Measurements from ENCODE around the gene NPHS1. TPM values are rescaled to one million over a fixed set of nuclear protein-coding genes. Genes with fewer than 3 reads are reported as not detected.
A peak's percentile ranks its signal among the peaks of the same experiment; 100 is the strongest.

NPHS1 gene
- total and polyA plus RNA-seq, 5 donors from 2014 or later = not detected

DNA sequence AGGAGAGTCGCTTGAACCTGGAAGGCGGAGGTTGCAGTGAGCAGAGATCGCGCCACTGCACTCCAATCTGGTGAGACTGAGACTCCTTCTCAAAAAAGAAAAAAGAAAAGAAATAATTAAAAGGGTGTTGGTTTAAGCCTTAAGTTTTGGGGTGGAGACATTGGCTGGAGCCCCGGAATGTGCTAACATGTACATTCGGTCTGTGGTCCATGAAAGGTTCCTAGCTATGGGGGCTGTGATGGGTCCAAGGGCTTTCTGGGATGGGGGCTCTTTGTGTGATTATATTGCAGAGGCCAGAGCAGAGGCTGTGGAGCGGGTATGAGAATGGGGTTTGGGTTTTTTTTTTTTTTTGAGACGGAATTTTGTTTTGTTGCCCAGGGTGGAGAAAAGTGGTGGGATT lies 33.6 kb upstream of the NPHS1 start:
- no peak overlapping the region for H3K27ac ChIP-seq (ENCODE audit: insufficient read depth, low read length, poor library complexity, severe bottlenecking)
- H3K4me3 Mint-ChIP-seq = no peak overlapping the region
- H3K4me1 Mint-ChIP-seq = peaks cover 5 to 9% (median 7%) of the 10 kb centered on the region in 4 donors
- no peaks in the 10 kb centered on the region for H3K9me3 ChIP-seq (ENCODE audit: control insufficient read depth in 2 of 2, low read length in 2 of 2)
- H3K4me3 ChIP-seq (ENCODE audit: low read depth, low read length) = no peak overlapping the region
- ATAC-seq (ENCODE audit: low read depth in 2 of 2) = no peak
- peaks cover 4% of the 10 kb centered on the region for H3K27me3 Mint-ChIP-seq
- peaks cover 31% of the 10 kb centered on the region for H3K36me3 ChIP-seq (ENCODE audit: control insufficient read depth, insufficient read depth, low read length)
- no peaks in the 10 kb centered on the region for H3K27me3 ChIP-seq (ENCODE audit: control insufficient read depth, insufficient read depth, low read length)
- peaks cover 26% of the 10 kb centered on the region for H3K36me3 Mint-ChIP-seq
- H3K27ac Mint-ChIP-seq = no peak overlapping the region
- DNase-seq = no peak
- H3K4me1 ChIP-seq (ENCODE audit: control insufficient read depth, insufficient read depth, low read length, poor library complexity, severe bottlenecking) = peaks cover 4% of the 10 kb centered on the region
- H3K9me3 Mint-ChIP-seq = no peaks in the 10 kb centered on the region

DNA sequence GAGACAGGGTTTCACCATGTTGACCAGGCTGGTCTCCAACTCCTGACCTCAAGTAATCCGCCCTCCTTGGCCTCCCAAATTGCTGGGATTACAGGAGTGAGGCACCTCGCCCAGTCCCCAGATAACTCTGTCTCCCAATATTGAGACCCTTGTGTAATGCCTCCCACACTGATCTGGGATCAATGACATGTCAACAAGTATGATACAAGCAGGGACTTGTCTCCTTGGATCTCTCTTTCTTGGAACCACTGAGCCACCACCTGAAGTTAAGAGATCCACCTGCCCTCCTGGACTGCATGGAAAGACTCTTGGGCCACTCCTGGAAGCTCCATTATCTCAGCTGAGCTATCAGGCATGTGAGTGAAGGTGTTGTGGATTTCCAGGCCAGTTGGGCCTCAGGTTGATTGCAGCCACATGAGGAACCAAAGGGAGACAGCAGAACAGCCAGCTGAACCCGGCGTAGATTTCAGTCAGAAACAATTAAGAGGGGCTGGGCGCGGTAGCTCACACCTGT lies 33.0 kb upstream of the NPHS1 start:
- no peak for DNase-seq
- H3K9me3 Mint-ChIP-seq = no peaks in the 10 kb centered on the region
- H3K4me3 Mint-ChIP-seq = no peak overlapping the region
- H3K27ac Mint-ChIP-seq = peak overlapping the region; percentile 20 to 85 (median 38)
- H3K27me3 Mint-ChIP-seq = peaks cover 5% of the 10 kb centered on the region
- no peak for ATAC-seq (ENCODE audit: low read depth in 2 of 2)
- peaks cover 24% of the 10 kb centered on the region for H3K36me3 Mint-ChIP-seq
- H3K27ac ChIP-seq (ENCODE audit: insufficient read depth, low read length, poor library complexity, severe bottlenecking) = no peak overlapping the region
- no peak overlapping the region for H3K4me3 ChIP-seq (ENCODE audit: low read depth, low read length)
- H3K4me1 ChIP-seq (ENCODE audit: control insufficient read depth, insufficient read depth, low read length, poor library complexity, severe bottlenecking) = peaks cover 4% of the 10 kb centered on the region
- peaks cover 2% of the 10 kb centered on the region for H3K27me3 ChIP-seq (ENCODE audit: control insufficient read depth, insufficient read depth, low read length)
- H3K9me3 ChIP-seq (ENCODE audit: control insufficient read depth in 2 of 2, low read length in 2 of 2) = no peaks in the 10 kb centered on the region
- peaks cover 25% of the 10 kb centered on the region for H3K36me3 ChIP-seq (ENCODE audit: control insufficient read depth, insufficient read depth, low read length)
- H3K4me1 Mint-ChIP-seq = peaks cover 4 to 9% (median 7%) of the 10 kb centered on the region in 4 donors

DNA sequence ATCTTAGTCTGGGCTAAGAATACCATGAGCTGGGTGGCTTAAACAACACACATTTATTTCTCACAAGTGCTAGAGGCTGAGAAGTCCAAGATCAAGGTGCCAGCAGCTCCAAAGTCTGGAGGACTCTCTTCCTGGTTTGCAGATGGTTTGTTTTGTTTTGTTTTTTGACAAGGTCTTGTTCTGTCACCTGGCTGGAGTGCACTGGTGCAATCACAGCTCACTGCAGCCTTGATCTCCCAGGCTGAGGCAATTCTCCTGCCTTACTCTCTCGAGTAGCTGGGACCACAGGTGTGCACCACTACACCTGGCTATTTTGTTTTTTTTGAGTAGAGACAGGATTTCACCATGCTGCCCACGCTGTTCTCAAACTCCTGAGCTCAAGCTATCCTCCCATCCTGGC lies 31.6 kb upstream of the NPHS1 start:
- H3K4me3 Mint-ChIP-seq = no peak overlapping the region

DNA sequence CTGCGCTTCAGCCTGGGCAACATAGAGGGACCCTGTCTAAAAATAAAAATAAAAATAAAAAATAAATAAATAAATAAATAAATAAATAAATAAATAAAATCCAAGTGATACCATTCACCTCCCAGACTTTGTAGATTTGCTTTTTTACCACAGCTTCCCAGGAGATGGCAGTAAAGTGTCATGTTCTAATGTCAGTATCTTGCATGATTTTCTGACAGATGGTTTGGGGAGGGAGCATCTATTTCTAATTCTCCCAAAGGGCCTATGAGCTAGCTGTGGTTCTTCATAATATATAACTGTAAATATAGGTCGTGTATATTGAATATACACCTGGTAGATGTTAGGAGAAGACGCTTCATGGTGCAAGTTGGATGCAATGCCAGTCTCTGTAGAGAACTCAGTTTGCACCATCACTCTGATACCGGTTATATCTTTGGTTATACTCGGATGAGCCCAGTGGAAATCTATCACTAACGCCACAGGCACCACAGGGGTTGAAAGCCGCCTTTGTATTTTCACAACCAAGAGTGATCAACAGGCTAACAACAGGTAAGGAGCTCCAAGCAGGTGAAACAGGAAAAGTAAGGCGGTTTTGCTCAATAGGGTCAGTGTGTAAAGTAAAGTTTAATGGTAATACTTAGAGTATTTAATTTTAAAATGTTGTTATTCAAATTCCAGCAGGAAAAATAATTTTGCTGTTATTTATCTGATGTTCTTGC lies 30.0 kb upstream of the NPHS1 start:
- Mint-ChIP-seq H3K27me3 (peaks cover 29% of the 10 kb centered on the region), H3K4me3 (no peak overlapping the region), H3K4me1 (peaks cover 3 to 10% (median 5%) of the 10 kb centered on the region in 4 donors), H3K9me3 (no peaks in the 10 kb centered on the region), H3K36me3 (peaks cover 7% of the 10 kb centered on the region), H3K27ac (no peak overlapping the region)
- no peak overlapping the region for H3K27ac ChIP-seq (ENCODE audit: insufficient read depth, low read length, poor library complexity, severe bottlenecking)
- no peaks in the 10 kb centered on the region for H3K9me3 ChIP-seq (ENCODE audit: control insufficient read depth in 2 of 2, low read length in 2 of 2)
- H3K36me3 ChIP-seq (ENCODE audit: control insufficient read depth, insufficient read depth, low read length) = no peaks in the 10 kb centered on the region
- H3K4me3 ChIP-seq (ENCODE audit: low read depth, low read length) = no peak overlapping the region
- DNase-seq = peak; percentile 33 to 80 (median 79)
- H3K27me3 ChIP-seq (ENCODE audit: control insufficient read depth, insufficient read depth, low read length) = peaks cover 5% of the 10 kb centered on the region
- ATAC-seq (ENCODE audit: low read depth in 2 of 2) = peak; percentile 53 to 59
- peaks cover 8% of the 10 kb centered on the region for H3K4me1 ChIP-seq (ENCODE audit: control insufficient read depth, insufficient read depth, low read length, poor library complexity, severe bottlenecking)

More for the DNA sequence above, 31.6 kb upstream of the NPHS1 start:
- Histone ChIP-seq H3K36me3 (ENCODE audit: control insufficient read depth, insufficient read depth, low read length) (peaks cover 11% of the 10 kb centered on the region), H3K4me3 (ENCODE audit: low read depth, low read length) (no peak overlapping the region), H3K27ac (ENCODE audit: insufficient read depth, low read length, poor library complexity, severe bottlenecking) (no peak overlapping the region), H3K4me1 (ENCODE audit: control insufficient read depth, insufficient read depth, low read length, poor library complexity, severe bottlenecking) (peaks cover 8% of the 10 kb centered on the region), H3K9me3 (ENCODE audit: control insufficient read depth in 2 of 2, low read length in 2 of 2) (no peaks in the 10 kb centered on the region), H3K27me3 (ENCODE audit: control insufficient read depth, insufficient read depth, low read length) (peaks cover 5% of the 10 kb centered on the region)
- Mint-ChIP-seq H3K36me3 (peaks cover 16% of the 10 kb centered on the region), H3K9me3 (no peaks in the 10 kb centered on the region), H3K27me3 (peaks cover 16% of the 10 kb centered on the region), H3K4me1 (peaks cover 3 to 10% (median 5%) of the 10 kb centered on the region in 4 donors), H3K27ac (no peak overlapping the region)
- no peak for ATAC-seq (ENCODE audit: low read depth in 2 of 2)
- no peak for DNase-seq

DNA sequence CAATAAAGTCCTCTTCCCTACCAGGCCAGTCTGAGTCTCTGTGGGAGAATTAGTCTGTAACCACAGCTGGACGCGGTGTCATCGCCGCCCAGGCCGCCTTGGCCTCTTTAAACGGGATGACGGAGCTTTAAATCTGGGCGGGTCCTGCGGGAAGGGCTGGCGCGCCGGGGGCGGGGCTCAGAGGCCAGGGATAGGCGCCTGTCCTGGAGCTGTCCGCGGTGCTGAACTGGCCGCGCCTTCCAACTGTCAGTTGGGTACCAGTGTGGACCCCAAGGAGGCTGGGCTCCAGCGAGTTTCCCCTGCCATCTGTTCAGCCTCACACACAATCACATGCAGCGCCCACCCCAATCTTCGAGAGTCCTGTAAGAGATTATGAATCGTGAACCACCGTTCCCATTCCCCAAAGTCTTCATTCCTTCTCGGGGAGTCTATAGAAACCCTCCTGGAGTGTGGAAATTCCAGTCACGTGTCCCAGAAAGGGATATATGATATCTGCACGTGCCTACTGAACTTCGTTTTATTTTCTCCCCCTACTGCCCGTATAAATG lies 27.5 kb upstream of the NPHS1 start:
- H3K9me3 Mint-ChIP-seq = peaks cover 0 to under 1% (median 0%) of the 10 kb centered on the region in 7 donors
- no peak overlapping the region for H3K4me3 ChIP-seq (ENCODE audit: low read depth, low read length)
- H3K4me1 Mint-ChIP-seq = peaks cover 2 to 10% (median 5%) of the 10 kb centered on the region in 4 donors
- no peak overlapping the region for H3K27ac Mint-ChIP-seq
- DNase-seq (peak; percentile 58 to 77 (median 58)), ATAC-seq (ENCODE audit: low read depth in 2 of 2) (peak in 1 of 2 donors; percentile 55)
- H3K36me3 ChIP-seq (ENCODE audit: control insufficient read depth, insufficient read depth, low read length) = no peaks in the 10 kb centered on the region
- H3K9me3 ChIP-seq (ENCODE audit: control insufficient read depth in 2 of 2, low read length in 2 of 2) = no peaks in the 10 kb centered on the region
- H3K36me3 Mint-ChIP-seq = no peaks in the 10 kb centered on the region
- H3K4me3 Mint-ChIP-seq = no peak overlapping the region
- no peak overlapping the region for H3K27ac ChIP-seq (ENCODE audit: insufficient read depth, low read length, poor library complexity, severe bottlenecking)
- H3K27me3 ChIP-seq (ENCODE audit: control insufficient read depth, insufficient read depth, low read length) = peaks cover 5% of the 10 kb centered on the region
- H3K4me1 ChIP-seq (ENCODE audit: control insufficient read depth, insufficient read depth, low read length, poor library complexity, severe bottlenecking) = peaks cover 8% of the 10 kb centered on the region
- peaks cover 39% of the 10 kb centered on the region for H3K27me3 Mint-ChIP-seq

DNA sequence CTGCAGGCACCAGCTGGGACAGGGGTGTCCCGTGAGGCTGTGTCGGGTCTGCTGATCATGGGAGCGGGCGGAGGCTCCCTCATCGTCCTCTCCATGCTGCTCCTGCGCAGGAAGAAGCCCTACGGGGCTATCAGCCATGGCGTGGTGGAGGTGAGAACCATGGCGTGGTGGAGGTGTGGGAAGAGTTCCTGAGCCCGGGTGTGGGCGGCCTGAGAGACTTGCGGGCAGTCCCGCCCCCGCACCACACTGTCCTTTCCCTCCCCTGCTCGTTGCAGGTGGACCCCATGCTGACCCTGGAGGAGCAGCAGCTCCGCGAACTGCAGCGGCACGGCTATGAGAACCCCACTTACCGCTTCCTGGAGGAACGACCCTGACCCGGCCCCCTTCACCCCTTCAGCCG lies 26.8 kb upstream of the NPHS1 start:
- H3K36me3 ChIP-seq (ENCODE audit: control insufficient read depth, insufficient read depth, low read length) = no peaks in the 10 kb centered on the region
- no peaks in the 10 kb centered on the region for H3K36me3 Mint-ChIP-seq
- peaks cover 42% of the 10 kb centered on the region for H3K27me3 Mint-ChIP-seq
- DNase-seq (no peak), ATAC-seq (ENCODE audit: low read depth in 2 of 2) (no peak)
- H3K27ac ChIP-seq (ENCODE audit: insufficient read depth, low read length, poor library complexity, severe bottlenecking) = no peak overlapping the region
- H3K27me3 ChIP-seq (ENCODE audit: control insufficient read depth, insufficient read depth, low read length) = peaks cover 5% of the 10 kb centered on the region
- no peak overlapping the region for H3K4me3 Mint-ChIP-seq
- H3K27ac Mint-ChIP-seq = no peak overlapping the region
- H3K4me1 Mint-ChIP-seq = peaks cover 2 to 8% (median 5%) of the 10 kb centered on the region in 4 donors
- H3K9me3 ChIP-seq (ENCODE audit: control insufficient read depth in 2 of 2, low read length in 2 of 2) = no peaks in the 10 kb centered on the region
- peaks cover 8% of the 10 kb centered on the region for H3K4me1 ChIP-seq (ENCODE audit: control insufficient read depth, insufficient read depth, low read length, poor library complexity, severe bottlenecking)
- no peak overlapping the region for H3K4me3 ChIP-seq (ENCODE audit: low read depth, low read length)
- peaks cover 0 to 1% (median 0%) of the 10 kb centered on the region in 7 donors for H3K9me3 Mint-ChIP-seq

DNA sequence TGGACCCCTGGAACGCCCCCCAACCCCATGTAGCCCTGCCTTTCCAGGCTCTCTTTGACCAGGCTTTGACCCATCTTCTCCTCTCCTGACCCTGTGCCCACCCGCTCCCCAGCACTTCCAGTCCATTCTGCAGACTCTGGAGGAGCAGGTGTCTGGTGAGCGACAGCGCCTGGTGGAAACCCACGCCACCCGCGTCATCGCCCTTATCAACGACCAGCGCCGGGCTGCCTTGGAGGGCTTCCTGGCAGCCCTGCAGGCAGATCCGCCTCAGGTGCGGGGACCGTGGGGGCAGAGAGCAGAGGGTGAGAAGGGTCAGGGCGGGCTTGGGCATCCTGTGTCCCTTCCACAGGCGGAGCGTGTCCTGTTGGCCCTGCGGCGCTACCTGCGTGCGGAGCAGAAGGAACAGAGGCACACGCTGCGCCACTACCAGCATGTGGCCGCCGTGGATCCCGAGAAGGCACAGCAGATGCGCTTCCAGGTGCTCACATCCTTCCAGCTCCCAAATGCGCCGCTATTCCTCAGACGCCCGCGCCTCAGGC lies 22.2 kb upstream of the NPHS1 start:
- Mint-ChIP-seq H3K36me3 (no peaks in the 10 kb centered on the region), H3K27ac (no peak overlapping the region), H3K27me3 (peaks cover 39% of the 10 kb centered on the region), H3K9me3 (peaks cover 0 to 1% (median 0%) of the 10 kb centered on the region in 7 donors), H3K4me1 (peaks cover 0 to 10% (median 7%) of the 10 kb centered on the region in 4 donors), H3K4me3 (no peak overlapping the region)
- no peak for ATAC-seq (ENCODE audit: low read depth in 2 of 2)
- H3K27me3 ChIP-seq (ENCODE audit: control insufficient read depth, insufficient read depth, low read length) = peaks cover 5% of the 10 kb centered on the region
- DNase-seq = no peak
- no peak overlapping the region for H3K4me3 ChIP-seq (ENCODE audit: low read depth, low read length)
- H3K36me3 ChIP-seq (ENCODE audit: control insufficient read depth, insufficient read depth, low read length) = no peaks in the 10 kb centered on the region
- no peaks in the 10 kb centered on the region for H3K9me3 ChIP-seq (ENCODE audit: control insufficient read depth in 2 of 2, low read length in 2 of 2)
- H3K4me1 ChIP-seq (ENCODE audit: control insufficient read depth, insufficient read depth, low read length, poor library complexity, severe bottlenecking) = peaks cover 9% of the 10 kb centered on the region
- H3K27ac ChIP-seq (ENCODE audit: insufficient read depth, low read length, poor library complexity, severe bottlenecking) = no peak overlapping the region
